VCaP (cell line): ENCODE results near the gene ARHGAP22.

ENCODE experiments used
- H3K27ac ChIP-seq: fragments of 450-650 bp; 2 replicates; pipeline ENCODE4 v1.5.1; 2017
- TF ChIP-seq, protein P1 (sequence below): fragments of 450-650 bp; conservative IDR thresholded peaks from 2 replicates; pipeline ENCODE4 v1.5.1; 2017; ENCODE audit warnings: mild to moderate bottlenecking, moderate library complexity

The ARHGAP22 gene

DNA sequence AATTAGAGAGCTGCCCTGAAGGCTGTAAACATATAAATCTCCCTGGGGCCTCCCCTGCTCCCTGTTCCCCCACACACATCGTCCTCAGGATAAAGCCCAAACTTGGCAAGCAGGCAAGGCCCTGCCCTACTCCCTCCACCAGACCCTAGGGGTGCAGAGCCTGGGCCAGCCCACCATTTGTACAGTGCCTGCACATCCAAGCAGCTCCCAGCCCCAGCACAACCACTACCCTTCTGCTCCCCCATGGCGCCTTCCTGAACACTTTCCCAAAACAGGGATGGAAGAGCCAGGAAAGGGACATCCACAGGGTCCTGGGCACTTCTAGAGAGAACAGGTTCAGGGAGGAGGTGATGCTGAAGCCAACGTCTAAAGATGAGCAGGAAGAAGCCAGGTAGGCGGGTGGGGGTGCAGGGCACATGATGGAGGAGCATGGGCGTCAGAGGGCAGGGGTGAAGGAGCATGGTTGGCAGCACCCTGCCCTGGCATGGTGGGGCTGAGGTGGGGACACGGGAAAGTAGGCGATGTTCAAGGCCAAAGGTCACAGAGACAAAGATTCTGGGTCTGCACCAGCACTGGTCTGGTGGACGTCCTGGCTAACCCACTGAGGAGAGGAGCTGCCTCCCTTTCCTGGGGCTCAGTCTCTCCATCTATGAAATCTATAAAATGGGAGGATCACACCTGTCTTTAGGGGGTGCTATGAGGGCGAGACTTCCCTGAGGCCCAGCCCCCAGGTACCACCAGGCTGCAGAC is 140.6 kb downstream of the ARHGAP22 start:
- no peak overlapping the region for H3K27ac ChIP-seq
- TF ChIP-seq, protein P1, sequence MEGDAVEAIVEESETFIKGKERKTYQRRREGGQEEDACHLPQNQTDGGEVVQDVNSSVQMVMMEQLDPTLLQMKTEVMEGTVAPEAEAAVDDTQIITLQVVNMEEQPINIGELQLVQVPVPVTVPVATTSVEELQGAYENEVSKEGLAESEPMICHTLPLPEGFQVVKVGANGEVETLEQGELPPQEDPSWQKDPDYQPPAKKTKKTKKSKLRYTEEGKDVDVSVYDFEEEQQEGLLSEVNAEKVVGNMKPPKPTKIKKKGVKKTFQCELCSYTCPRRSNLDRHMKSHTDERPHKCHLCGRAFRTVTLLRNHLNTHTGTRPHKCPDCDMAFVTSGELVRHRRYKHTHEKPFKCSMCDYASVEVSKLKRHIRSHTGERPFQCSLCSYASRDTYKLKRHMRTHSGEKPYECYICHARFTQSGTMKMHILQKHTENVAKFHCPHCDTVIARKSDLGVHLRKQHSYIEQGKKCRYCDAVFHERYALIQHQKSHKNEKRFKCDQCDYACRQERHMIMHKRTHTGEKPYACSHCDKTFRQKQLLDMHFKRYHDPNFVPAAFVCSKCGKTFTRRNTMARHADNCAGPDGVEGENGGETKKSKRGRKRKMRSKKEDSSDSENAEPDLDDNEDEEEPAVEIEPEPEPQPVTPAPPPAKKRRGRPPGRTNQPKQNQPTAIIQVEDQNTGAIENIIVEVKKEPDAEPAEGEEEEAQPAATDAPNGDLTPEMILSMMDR = no peak

DNA sequence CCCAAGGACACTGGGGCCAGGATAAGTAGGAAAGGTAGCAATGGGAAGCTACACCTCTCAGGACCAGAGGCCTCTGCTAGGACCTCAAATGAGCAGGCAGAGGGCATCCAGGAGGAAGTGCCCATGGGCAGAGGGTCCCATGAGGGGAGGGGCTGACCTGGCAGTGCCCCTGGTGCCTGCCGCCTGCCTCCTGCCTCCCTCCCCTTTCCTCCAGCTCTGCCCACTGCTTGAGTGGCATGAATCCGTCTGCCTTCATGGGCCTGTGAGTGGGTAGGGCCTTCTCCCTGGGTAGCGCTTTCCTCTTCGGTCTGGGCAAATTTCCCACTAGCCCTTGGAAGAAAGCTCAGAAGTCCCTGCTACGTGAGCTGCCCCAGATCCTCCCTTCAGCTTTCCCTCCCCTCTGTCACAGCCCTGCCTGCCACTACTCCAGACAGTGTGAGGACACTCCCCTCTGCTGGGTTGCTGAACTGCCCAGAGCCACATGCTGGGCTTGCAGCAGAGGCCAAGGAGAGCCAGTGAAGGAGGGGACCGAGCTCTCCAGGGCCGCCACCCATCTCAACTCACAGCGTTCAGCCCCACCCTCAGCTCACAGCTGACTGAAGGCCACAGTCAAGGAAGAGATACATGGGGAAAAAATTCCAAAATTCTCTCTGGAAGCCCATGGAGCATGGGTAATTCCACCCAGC is 141.4 kb downstream of the ARHGAP22 start:
- H3K27ac ChIP-seq = no peak overlapping the region
- TF ChIP-seq, protein P1 = no peak

DNA sequence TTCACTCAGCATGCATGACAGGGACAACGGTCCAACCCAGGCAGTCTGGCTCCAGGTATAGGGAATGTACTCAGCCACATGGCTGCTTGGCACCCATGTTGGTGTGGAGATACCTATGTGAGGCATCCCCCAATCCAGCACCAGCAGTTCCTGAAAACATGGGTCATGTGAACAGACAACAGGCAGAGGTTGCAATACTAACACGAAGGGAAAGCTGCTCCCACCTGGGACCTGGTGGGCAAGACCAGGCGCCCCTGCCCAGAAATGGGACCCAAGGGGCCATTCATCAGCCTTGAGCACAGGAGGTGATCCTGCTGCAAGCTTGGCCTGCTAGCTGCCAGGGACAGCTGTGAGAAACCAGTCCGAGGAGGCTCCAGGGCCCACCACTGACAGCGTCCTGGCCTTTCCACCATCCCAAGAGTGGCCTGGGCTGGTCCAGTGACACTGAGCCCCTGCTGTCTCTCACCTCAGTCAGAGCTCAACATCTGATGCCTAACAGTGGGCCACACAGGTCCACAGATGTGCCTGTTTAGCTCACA is 142.3 kb downstream of the ARHGAP22 start:
- TF ChIP-seq, protein P1 = no peak
- H3K27ac ChIP-seq = no peak overlapping the region

DNA sequence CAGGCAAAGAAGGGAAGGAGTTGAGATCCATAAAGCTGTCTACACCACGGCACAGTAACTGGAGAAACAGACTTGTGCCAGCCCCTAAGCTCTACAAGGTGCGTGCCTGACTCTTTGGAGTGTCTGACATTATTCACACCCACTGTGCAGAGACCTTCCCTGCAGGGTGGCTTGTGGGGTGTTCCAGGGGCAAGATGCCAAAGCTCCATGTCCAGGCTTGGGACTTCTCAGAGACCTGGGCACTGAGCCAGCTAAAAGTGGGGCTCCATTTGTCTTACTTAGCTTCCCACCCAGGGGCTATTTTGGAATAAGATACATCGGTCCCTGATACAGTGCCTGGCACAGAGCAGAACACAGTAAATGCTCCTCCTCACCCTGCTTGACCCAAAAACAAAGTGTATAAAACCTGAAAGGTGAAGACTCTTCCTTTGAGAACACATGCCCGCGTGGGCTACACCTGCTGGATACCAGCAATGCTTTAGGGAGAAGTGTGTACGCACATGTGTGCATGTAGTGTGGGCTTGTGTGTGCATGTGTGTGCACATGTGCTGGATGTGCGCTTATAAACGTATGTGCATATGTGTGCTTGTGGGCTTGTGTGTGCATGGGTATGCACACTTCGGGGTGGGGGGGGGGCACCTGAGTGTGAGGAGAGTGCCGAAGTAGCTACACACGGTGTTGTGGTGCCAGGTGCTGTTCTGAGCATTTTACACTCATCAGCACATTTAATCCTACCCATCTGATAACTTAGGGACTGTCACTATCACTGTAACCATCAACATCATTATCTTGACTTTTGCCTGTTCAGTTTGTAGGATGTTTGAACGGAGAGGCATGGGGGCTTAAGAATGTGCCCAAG is 143.0 kb downstream of the ARHGAP22 start:
- TF ChIP-seq, protein P1 = no peak
- H3K27ac ChIP-seq = no peak overlapping the region

DNA sequence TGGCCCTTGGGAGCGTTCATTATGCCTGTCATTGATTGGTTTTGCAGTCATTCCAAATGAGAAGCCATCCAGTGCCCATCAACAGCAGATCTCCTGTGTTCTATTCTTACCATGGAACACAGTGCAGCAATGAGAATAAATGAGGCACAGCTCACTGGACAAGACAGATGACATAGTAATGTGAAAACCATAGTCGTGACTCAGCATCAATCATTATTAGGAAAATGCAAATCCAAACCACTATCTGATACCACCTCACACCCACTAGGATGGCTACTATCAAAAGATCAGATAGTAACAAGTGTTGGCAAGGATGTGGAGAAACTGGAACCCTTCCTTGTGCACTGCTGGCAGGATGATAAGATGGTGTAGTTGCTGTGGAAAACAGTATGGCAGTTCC is 144.7 kb downstream of the ARHGAP22 start:
- H3K27ac ChIP-seq = no peak overlapping the region
- TF ChIP-seq, protein P1 = no peak

DNA sequence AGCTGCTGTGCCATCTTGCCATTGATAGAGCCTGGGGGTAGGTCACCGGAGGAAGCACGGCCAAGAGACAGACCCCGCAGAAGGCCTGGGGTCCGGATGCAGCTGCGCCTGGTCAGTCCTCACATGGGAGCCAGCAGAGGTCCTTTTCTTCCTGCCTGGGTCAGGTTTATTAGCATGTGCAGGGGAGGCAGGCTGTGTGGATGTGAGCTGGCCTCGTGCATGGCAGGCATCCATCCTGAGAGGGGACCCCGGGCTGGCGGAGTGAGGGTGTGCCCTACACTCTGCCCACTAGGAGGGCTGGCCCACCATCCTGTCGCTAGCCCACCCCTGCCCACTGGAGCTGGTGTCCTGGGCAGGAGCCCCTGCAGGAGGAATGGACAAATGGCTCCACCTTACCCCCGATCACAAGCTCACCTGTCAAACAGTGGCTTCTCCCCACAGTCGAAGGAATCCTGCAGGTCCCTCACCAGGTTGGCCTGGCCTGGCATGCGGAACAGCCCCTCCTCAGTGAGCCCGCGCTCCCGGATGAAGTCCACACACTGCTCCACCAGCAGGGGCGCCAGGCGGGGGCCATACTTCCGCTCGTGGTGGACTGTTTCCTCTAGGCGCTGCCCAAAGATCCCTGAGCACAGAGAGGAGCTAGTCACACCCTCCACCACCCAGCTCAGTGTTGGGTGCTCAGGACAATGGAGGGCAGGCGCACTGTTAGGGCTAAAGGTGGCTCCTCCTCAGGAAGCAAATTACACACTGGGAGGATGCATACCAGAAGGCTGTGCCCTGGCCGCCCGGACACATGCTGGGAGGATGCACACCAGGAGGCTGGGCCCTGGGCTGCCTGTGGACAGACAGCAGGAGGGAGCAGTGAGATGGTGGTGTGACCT is 145.4 kb downstream of the ARHGAP22 start:
- TF ChIP-seq, protein P1 = no peak
- no peak overlapping the region for H3K27ac ChIP-seq
